HG02973 (cell line): ENCODE data around the gene DOCK6.

Source experiments
- ATAC-seq: cut with Tn5 transposase; IDR thresholded peaks from one replicate; pipeline ENCODE4 v1.9.1; 2021; ENCODE audit warnings: moderate library complexity; ENCODE audit not compliant: unreplicated experiment

The DOCK6 gene

DNA sequence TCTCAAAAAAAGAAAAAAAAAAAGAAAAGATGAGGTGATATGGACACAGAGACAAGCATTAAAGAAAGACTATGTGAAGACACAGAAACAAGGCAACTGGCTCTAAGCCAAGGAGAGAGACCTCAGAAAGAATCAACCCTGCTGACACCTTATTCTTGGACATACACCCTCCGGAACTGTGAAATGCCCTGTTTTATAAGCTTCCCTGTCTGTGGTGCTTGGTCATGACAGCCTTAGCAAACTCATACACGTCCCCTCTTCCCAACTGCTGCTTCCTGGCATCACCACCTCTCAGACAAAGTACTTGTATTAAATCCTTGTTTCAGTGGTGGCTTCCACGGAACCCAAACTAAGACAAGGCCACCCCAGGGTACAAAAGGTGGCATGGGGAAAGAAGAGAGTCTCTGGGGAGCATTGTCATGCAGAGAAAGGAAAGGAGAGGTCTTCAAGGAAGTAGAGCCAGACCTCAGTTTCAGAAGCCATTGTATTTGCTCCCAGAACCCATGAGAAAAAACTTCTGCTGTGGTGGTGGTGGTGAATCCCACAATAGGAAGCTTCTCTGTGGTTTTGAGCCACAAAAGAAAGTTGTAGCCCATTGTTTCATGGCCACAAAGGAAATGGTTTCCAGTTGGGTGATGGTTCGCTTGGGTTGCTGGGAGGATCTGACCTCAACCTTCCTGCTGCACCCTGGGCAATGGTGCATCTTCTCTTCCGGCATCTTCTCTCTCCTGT is 17.3 kb upstream of the DOCK6 start:
- no peak for ATAC-seq

DNA sequence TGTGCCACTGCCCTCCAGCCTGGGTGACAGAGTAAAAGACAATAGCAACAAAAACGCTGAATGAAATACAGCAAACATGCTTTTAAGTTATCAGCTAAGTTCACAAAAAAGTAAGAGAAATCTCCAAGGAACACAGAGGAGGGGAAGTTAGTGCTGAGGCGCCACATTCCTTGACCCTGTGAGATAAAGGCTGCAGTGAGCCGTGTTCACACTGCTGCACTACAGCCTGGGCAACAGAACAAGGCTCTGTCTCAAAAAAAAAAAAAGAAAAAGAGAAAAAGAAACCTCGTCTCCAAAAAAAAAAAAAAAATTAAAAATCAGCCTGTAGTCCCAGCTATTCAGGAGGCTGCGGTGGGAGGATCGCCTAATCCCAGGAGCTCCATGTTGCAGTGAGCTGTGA is 16.3 kb upstream of the DOCK6 start:
- ATAC-seq = no peak

- no peak for ATAC-seq
These were observed 12.3 kb upstream of the DOCK6 start for GRCh38 chr19:11274533-11275086.

- no peak for ATAC-seq
These were observed 11.7 kb upstream of the DOCK6 start for GRCh38 chr19:11273989-11274388.

DNA sequence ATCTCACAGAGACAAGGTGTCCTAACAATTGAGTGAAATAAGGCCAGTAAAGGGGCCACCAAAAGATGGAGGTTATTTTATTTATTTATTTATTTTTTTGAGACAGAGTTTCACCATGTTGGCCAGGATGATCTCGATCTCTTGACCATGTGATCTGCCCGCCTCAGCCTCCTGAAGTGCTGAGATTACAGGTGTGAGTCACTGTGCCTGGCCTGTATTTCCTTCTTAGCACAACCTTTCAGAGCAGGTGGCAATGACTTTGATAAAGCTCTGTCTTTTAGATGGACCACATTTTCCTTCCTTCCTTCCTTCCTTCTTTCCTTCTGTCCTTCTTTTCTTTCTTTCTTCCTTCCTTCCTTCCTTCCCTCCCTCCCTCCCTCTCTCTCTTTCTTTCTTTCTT is 11.0 kb upstream of the DOCK6 start:
- no peak for ATAC-seq

GRCh38 chr19:11269408-11269807 is 7.1 kb upstream of the DOCK6 start:
- no peak for ATAC-seq

DNA sequence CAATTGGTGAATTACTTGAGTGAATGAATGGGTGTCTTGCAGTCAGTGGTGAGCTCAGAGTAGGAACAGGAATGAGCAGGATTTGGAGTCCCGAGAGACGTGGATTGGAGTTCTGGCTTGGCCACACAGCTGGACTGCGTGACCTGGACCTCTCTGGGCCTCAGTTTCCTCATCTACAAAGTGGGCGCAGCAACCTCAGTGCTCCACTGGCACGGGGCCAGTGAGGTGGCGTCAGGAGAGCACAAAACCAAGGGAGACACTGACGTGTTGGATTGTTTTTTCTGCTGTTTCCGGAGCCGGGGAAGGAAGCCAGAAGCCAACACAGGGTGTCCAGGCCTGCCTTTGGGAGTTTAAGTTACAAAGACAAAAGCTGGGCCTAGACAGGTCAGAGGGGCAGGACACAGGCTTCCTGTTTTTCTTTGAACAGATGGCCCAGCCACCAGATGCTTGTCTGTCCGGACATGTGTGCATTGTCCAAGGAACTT is 6.5 kb upstream of the DOCK6 start:
- no peak for ATAC-seq

DNA sequence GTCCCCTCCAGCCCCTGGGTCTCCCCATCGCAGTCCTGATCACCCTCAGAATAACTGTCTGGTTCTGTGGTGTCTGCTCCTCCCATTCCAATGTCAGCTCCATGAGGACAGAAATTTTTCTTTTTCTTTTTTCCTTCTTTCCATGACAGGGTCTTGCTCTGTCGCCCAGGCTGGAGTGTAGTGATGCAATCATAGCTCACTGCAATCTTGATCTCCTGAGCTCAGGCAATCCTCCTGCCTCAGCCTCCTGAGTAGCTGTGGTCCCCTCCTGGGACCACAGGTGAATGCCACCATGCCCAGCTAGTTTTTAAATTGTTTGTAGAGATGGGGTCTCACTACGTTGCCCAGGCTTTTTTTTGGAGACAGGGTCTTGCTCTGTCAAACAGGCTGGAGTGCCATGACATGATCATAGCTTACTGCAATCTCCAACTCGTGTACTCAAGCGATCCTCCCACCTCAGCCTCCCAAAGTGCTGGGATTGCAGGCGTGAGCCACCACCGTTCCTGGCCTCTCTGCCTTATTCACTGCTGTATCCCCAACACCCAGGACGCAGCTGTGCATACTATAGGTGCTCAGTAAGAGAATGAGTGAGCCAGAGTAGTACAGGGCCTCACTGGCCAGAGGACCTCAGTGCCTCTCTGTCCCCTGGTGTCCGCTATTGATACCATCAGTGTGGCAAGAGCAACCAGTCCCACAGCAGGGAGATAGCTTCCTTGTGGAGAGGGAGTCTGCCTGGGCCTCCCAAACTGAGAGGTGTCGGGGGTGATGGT is 5.2 kb upstream of the DOCK6 start:
- ATAC-seq = no peak

DNA sequence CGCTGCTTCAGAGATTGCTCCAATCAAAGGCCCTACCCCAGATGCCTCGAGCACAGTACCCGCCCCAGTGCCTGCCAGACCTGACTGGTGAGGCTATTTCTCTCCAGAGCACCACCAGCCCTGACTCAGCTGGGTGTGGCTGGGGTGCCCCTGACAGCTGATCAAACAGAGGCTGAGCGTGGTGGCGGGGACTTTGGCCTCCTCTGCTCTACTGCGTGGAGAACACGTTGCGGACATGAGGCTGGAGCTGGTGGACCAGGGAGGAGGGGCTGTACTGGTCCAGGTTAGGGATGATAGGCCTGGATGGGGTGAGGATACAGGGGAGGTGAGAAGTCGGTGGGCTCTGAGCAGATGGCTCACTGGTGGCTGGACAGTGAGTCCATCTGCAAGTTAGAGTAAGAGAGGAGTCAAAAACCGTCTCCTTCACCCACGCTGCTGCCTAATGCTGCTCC is 3.5 kb upstream of the DOCK6 start:
- no peak for ATAC-seq

- ATAC-seq = no peak
These were observed 3.0 kb upstream of the DOCK6 start for GRCh38 chr19:11265177-11265784.

GRCh38 chr19:11264452-11265176 is 2.3 kb upstream of the DOCK6 start:
- ATAC-seq = no peak

- ATAC-seq = no peak
These were observed 1.4 kb upstream of the DOCK6 start for GRCh38 chr19:11263726-11264125.

GRCh38 chr19:11261431-11261970 is 823 bp downstream of the DOCK6 start:
- ATAC-seq = no peak

DNA sequence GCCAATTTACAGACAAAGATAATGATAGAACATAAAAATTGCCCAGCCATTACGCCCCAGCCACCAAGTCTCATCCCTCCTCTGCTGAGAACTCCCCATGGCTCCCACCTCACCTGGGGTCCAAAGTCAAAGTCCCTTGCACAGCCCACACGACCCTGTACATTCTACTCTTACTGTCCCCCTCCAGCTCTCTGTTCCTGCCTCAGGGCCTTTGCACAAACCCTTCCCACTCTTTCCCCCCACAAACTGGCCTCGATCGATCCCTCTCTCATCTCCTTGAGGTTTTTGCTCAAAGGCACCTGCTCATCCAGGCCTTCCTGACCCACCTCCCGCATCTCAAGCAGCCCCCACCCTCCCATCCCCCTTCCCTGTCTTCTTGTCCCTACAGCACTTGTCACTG is 1.3 kb downstream of the DOCK6 start:
- no peak for ATAC-seq

DNA sequence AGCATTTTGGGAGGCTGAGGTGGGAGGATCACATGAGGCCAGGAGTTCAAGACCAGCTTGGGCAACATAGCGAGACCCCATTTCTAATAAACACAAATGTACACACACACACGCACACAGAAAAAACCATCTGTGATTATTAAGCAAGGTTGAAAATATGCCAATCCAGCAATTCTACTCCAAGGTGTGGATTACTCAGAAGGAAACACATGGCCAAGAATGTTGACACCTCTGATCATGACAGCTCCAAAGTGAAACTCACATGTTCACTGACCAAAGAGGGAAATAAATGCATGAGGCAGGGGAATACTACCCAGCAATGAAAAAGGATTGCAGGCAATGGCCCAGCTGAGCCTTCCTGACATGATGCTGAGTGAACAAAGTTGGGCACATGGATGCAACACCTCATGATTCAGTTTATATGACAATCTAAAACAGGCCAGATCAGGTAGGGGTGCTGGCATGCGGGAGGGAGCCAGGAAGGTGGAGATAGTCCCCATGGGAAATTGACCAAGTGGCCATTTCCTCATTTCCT is 4.4 kb downstream of the DOCK6 start:
- ATAC-seq = no peak

DNA sequence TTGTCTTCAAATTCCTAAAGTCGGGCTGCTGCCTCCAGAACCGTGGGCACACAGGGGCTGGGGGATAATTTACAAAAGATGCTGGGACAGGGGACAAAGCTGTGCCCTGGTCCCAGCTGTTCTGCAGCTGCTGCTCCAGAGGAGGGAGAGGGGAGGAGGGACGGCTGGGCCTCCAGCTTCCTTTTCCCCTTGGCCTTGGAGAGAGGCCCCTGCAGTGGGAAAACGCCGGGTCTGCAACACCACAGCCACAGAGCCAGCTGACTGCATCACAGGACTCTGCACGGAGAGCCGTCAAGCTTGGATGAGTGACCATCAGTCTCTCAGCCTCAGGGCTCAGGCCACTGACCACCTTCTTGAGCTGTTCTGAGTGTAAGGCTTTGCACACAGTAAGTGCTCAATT is 6.1 kb downstream of the DOCK6 start:
- ATAC-seq = no peak

- ATAC-seq = no peak
These were observed 7.7 kb downstream of the DOCK6 start for GRCh38 chr19:11254666-11255065.

- no peak for ATAC-seq
These were observed 9.5 kb downstream of the DOCK6 start for GRCh38 chr19:11252665-11253355.

DNA sequence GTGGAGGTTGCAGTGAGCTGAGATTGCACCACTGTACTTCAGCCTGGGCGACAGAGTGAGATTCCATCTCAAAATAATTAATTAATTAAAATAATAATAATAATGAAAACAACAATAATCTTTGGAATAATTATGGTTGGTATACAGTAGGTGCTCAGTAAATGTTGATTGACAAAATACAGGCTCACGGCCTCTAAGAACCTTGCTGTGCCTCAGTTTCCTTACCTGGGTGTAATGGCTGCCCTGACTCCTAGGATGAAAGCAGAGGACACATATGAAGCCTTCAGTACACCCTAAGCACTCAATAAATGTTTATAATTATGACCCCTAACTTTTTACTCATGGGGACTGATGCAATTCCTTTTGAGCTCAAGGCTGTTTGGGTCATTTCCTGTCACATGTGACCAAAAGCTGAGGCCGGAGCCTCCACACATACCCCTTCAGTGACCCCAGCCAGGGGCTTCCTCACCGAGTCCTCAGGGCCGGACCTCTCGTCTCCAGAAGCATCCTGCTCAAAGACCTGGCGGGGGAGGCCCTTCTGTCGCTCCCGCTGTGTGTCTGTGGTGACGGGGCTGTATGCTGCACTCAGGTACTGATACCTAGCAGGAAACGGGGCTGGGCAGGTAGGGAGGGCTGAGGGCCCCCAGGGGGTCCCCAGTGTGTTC is 10.5 kb downstream of the DOCK6 start:
- no peak for ATAC-seq
